ENCODE results near the gene VIPR1.
"Not testable (repeated sequence)": the region's sequence is repeated elsewhere in the genome, so short reads cannot be mapped to it uniquely, and the experiment has no call there.

Gene VIPR1

DNA sequence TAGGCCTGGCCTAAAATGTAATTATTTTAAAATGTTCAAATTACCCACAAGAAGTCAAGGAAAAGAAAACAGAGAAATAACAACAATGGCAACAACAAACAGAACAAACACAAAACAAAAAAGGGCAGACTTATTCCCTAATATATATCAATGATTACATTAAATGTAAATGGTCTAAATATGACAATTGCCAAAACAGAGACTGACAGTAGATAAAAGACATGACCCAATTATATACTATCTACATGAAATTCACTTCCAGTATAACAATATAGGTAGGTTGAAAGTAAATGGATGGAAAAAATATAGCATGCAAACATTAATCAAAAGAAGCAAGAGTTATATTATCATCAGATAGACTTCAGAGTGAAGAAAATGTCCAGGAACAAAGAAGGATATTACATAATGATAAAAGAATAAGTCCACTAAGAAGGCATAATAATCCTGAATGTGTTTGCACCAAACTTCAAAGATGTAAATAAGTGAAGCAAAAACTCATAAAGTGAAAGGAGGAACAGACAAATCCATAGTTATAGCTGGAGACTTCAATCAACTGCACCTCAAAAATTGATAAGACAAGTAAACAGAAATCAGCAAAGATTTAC is 72.8 kb downstream of the VIPR1 start:
- DNase-seq (ENCODE audit: low read depth in 2 of 2), result no peak

DNA sequence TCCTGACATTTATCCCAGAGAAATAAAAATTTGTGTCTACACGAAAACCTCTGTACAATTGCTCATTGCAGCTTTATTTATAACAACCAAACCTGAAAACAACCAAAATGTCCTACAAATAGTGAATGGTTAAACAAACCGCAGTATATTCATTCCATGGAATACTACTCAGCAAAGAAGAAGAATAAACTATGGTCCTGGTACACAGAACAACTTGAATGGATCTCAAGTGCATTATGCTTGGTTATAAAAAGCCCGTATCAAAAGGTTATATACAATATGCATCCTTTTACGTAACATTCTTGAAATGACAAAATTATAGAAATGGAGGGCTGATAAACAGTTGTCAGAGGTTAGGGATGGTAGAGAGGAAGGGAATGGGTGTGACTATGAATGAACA is 75.6 kb downstream of the VIPR1 start:
- DNase-seq (ENCODE audit: low read depth in 2 of 2), result no peak

- DNase-seq (ENCODE audit: low read depth in 2 of 2), result not testable (repeated sequence)
Observed at GRCh38 chr3:42579346-42579745, 76.9 kb downstream of the VIPR1 start.

DNA sequence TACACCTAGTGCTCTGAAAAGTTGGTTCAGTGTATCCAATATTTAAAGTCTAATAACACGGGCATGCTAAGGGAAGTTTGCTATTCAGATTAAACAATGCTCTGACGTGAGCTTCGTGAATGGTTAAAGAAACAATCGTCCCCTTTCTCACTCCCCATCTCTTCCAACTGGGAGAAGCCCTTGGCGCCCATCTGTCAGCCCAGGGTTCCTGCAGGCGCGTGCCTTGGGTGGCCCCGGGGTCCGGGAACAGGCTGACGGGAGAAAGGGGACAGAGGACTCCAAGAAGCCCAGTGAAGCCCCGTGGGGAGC is 78.9 kb downstream of the VIPR1 start:
- no peak for DNase-seq (ENCODE audit: low read depth in 2 of 2)

DNA sequence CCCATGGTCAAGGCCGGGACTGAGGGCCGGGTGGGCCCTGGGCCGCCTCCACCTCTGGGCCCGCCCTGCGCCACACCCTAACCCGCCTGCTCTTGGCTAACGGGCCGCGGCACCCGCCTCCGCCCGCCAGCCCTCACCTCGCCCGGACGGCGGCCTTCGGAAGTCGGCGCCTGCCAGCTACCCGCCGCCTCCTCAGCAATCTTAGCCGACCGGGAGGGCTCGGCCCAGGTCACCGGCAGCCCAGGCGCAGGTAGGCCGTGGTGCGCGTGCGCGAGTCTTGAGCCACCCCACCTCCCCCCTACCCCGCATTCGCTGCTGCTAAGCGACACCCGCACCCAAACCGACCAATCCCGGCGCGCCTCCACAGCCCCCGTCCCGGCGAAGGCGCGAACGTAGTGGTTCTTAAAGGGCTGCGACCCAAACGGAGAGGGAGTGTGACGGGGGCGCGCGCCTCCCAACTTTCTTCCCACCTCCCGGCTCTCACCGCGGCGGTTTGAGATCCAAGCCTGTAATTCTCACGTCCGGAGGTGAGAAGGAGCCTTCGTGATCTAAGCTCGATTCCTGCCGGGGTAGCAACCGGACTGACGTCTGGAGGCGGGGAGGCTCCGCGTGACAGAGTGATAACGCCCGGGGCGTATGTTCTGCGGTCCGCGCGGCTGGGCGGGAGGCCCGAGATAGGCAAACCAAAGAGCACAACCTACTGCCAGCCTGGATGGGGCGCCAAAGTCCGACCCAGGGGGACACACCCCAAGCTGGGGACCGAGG is 79.4 kb downstream of the VIPR1 start, which contains the start of gene SEC22C:
SEC22C (minus strand) TSS at position 259 of the 765 bp plus-strand sequence. CDS start 12,921 bp downstream, outside the sequence.
- peak; percentile 92 to 95 for DNase-seq (ENCODE audit: low read depth in 2 of 2)

- DNase-seq (ENCODE audit: low read depth in 2 of 2), result no peak
Observed at GRCh38 chr3:42582474-42583070, 80.1 kb downstream of the VIPR1 start.
